GM23338 (cell line): ENCODE data around the gene METRN. TPM values are rescaled to one million over a fixed set of nuclear protein-coding genes. Genes with fewer than 3 reads are reported as not detected.
"Not testable (repeated sequence)": the region's sequence is repeated elsewhere in the genome, so short reads cannot be mapped to it uniquely, and the experiment has no call there.

Experiments used
- ATAC-seq: fragments of 200-7000 bp; cut with Tn5 transposase; 3 replicates; pipeline ENCODE4 v1.9.1; 2020
- DNase-seq: peaks from one replicate; pipeline ENCODE4 v3.0.0-alpha.2; 2015; ENCODE audit warnings: low spot score
- H2AFZ ChIP-seq: fragments of 200-600 bp; sonication (generic); 2 replicates; pipeline ENCODE4 v1.8.0; 2016; ENCODE audit warnings: antibody characterized with exemption, mild to moderate bottlenecking, moderate library complexity
- H3F3A ChIP-seq: fragments of 200-600 bp; sonication (generic); replicated peaks from 2 replicates; pipeline ENCODE4 v1.8.0; 2017; ENCODE audit warnings: antibody characterized with exemption, mixed run types, low read depth
- H3K27ac ChIP-seq: fragments of 200-600 bp; sonication (generic); 2 replicates; pipeline ENCODE4 v1.6.1; 2016; ENCODE audit warnings: low read depth
- H3K27me3 ChIP-seq: fragments of 200-600 bp; sonication (generic); 2 replicates; pipeline ENCODE4 v1.8.0; 2016; ENCODE audit warnings: mild to moderate bottlenecking, mixed run types, moderate library complexity; ENCODE audit not compliant: insufficient read depth
- H3K36me3 ChIP-seq: fragments of 200-600 bp; sonication (generic); 2 replicates; pipeline ENCODE4 v1.8.0; 2016; ENCODE audit warnings: mild to moderate bottlenecking; ENCODE audit not compliant: insufficient read depth
- H3K4me1 ChIP-seq: fragments of 200-600 bp; sonication (generic); 2 replicates; pipeline ENCODE4 v1.8.0; 2016; ENCODE audit warnings: mild to moderate bottlenecking, moderate library complexity; ENCODE audit not compliant: insufficient read depth
- H3K4me2 ChIP-seq: fragments of 200-600 bp; sonication (generic); 2 replicates; pipeline ENCODE4 v1.7.1; 2017; ENCODE audit warnings: mixed run types
- H3K4me3 ChIP-seq: fragments of 200-600 bp; sonication (generic); 2 replicates; pipeline ENCODE4 v1.6.1; 2016; ENCODE audit warnings: mixed run types
- H3K79me2 ChIP-seq: fragments of 200-600 bp; sonication (generic); replicated peaks from 2 replicates; pipeline ENCODE4 v1.8.0; 2017; ENCODE audit warnings: mild to moderate bottlenecking; ENCODE audit not compliant: insufficient read depth
- H3K9me2 ChIP-seq: fragments of 200-600 bp; sonication (generic); 2 replicates; pipeline ENCODE4 v1.8.0; 2017; ENCODE audit not compliant: insufficient read depth
- H4K20me1 ChIP-seq: fragments of 200-600 bp; sonication (generic); replicated peaks from 2 replicates; pipeline ENCODE4 v1.8.0; 2017; ENCODE audit warnings: mild to moderate bottlenecking; ENCODE audit not compliant: insufficient read depth
- H3K27ac Mint-ChIP-seq: 2 replicates; pipeline ENCODE4 v1.8.0; 2020; ENCODE audit warnings: inconsistent platforms, mild to moderate bottlenecking, moderate library complexity, mixed read lengths
- H3K27me3 Mint-ChIP-seq: 3 replicates; pipeline ENCODE4 v1.8.0; 2022; ENCODE audit warnings: low read depth, mild to moderate bottlenecking, moderate library complexity, mixed read lengths, inconsistent platforms; ENCODE audit not compliant: insufficient read depth, poor library complexity
- H3K36me3 Mint-ChIP-seq: 3 replicates; pipeline ENCODE4 v1.8.0; 2021; ENCODE audit warnings: low read depth, mild to moderate bottlenecking, inconsistent platforms, moderate library complexity, mixed read lengths
- H3K4me1 Mint-ChIP-seq: 3 replicates; pipeline ENCODE4 v1.8.0; 2020; ENCODE audit warnings: mild to moderate bottlenecking, inconsistent platforms, mixed read lengths
- H3K4me3 Mint-ChIP-seq: 3 replicates; pipeline ENCODE4 v1.8.0; 2021; ENCODE audit warnings: moderate library complexity, mild to moderate bottlenecking, inconsistent platforms, mixed read lengths
- H3K9me3 Mint-ChIP-seq: 3 replicates; pipeline ENCODE4 v1.8.0; 2020; ENCODE audit warnings: moderate library complexity, mild to moderate bottlenecking, inconsistent platforms, mixed read lengths
- CREB1 ChIP-seq: fragments of 250-450 bp; sonication (Bioruptor Pico); IDR thresholded peaks from 2 replicates; pipeline ENCODE4 v1.5.0; 2020; ENCODE audit warnings: low read depth, mild to moderate bottlenecking, moderate library complexity
- CTCF ChIP-seq, 2 experiments: fragments of 200-600 bp in 1 of 2; sonication (generic) in 1 of 2; conservative IDR thresholded peaks; 2 replicates each; pipeline versions ENCODE4 v1.5.1 to v1.6.1; 2016 to 2017; ENCODE audit warnings: antibody characterized with exemption in 2 of 2, low read depth in 2 of 2, mild to moderate bottlenecking in 2 of 2, moderate library complexity in 1 of 2
- ETS1 ChIP-seq: IDR thresholded peaks from 2 replicates; pipeline ENCODE4 v1.6.1; 2016; ENCODE audit warnings: antibody characterized with exemption
- EZH2phosphoT487 ChIP-seq: fragments of 200-600 bp; sonication (generic); IDR thresholded peaks from one replicate; pipeline ENCODE4 v1.8.1; 2018; ENCODE audit warnings: antibody characterized with exemption; ENCODE audit not compliant: unreplicated experiment
- JUNB ChIP-seq: IDR thresholded peaks from one replicate; pipeline ENCODE4 v1.6.1; 2016; ENCODE audit warnings: antibody characterized with exemption; ENCODE audit not compliant: unreplicated experiment
- NANOG ChIP-seq: IDR thresholded peaks from 2 replicates; pipeline ENCODE4 v1.6.1; 2016; ENCODE audit warnings: antibody characterized with exemption, borderline replicate concordance
- POLR2AphosphoS5 ChIP-seq: IDR thresholded peaks from 2 replicates; pipeline ENCODE4 v1.6.1; 2016; ENCODE audit warnings: antibody characterized with exemption, low read depth
- polyA plus RNA-seq: library from polyadenylated mRNA; unstranded; fragments of >200 nt; fragmentation: Nextera tagmentation; extraction: Ambion mirVana; gene quantifications from 2 replicates; pipeline ENCODE4 v1.2.1, GENCODE V29; 2016
- total RNA-seq: library from RNA; depleted of rRNA; stranded (reverse); fragments of >200 nt; shearing (Covaris generic); gene quantifications from 2 replicates; pipeline ENCODE4 v1.2.3, GENCODE V29; 2014
- TF ChIP-seq, protein P1 (sequence below): fragments of 250-450 bp; sonication (Bioruptor Pico); IDR thresholded peaks from 2 replicates; pipeline ENCODE4 v1.5.0; 2020; ENCODE audit warnings: mild to moderate bottlenecking, moderate library complexity

Gene METRN
- total and polyA plus RNA-seq, 2 experiments from 2014 or later = 18.7 to 33.0 TPM

GRCh38 chr16:691242-691641, 23.7 kb upstream of the METRN start:
- H3K4me3 ChIP-seq, H3K4me2 ChIP-seq, H3K36me3 Mint-ChIP-seq, H3K9me3 Mint-ChIP-seq, H3K9me2 ChIP-seq, H3K4me1 Mint-ChIP-seq, H3K27ac ChIP-seq, DNase-seq, H3K4me1 ChIP-seq, H3K79me2 ChIP-seq, ATAC-seq, H3F3A ChIP-seq, H4K20me1 ChIP-seq, H3K36me3 ChIP-seq, H3K27ac Mint-ChIP-seq, H2AFZ ChIP-seq: not testable (repeated sequence)
- Mint-ChIP-seq H3K27me3 (peaks cover 34% of the 10 kb centered on the region), H3K4me3 (peak overlapping the region; percentile 87; the same call in 1 of the 3 replicates)
- H3K27me3 ChIP-seq = peaks cover 52% of the 10 kb centered on the region

DNA sequence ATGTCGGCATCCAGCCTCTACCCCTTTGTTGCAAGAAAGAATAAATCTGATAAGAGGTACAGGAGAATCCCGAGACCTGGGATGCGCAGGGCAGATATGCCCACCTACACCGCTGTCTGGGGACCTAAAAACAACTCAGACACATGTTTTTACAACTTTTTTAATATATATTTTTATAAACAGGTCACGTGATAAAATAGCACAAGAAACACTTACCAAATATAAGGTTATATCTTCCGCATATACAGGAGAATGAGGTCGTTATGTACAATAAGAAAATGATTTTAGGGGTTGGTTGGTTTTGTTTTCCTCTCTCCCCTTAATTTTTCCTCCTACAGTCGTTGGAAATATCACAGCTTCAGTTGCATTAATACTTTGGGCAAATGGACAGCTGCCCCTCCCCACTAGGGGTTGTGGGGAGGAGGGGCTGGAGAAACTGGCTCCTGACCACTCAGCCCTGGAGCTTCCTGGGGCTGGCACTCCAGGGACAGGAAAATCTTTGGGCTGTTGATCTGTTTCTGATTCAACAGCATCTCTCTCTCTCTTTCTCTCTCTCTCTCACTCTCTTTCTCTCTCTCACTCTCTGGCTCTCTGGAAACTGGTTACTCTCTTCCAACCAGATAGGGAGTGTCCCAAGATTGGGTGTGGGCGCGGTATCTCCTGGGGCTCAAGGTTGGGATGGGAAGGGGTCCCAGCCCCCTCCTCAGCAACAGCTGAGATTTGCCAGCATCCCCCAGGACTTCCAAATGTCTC, 22.4 kb upstream of the METRN start:
- Histone ChIP-seq H3K27ac (no peak overlapping the region), H2AFZ (no peak overlapping the region), H3K9me2 (no peaks in the 10 kb centered on the region), H4K20me1 (no peaks in the 10 kb centered on the region; the same call in 1 of the 2 replicates), H3K4me3 (no peak overlapping the region), H3F3A (0 out of 2 replicates have a peak, but pooled peaks cover 3% of the 10 kb centered on the region), H3K79me2 (no peaks in the 10 kb centered on the region; the same call in 1 of the 2 replicates), H3K36me3 (no peaks in the 10 kb centered on the region), H3K27me3 (peaks cover 57% of the 10 kb centered on the region), H3K4me2 (no peak overlapping the region), H3K4me1 (no peaks in the 10 kb centered on the region; the same call in 1 of the 2 replicates)
- Mint-ChIP-seq H3K27me3 (peaks cover 39% of the 10 kb centered on the region), H3K9me3 (no peaks in the 10 kb centered on the region; the same call in 1 of the 3 replicates), H3K4me3 (peak overlapping the region; percentile 4; the same call in 1 of the 3 replicates), H3K27ac (no peak overlapping the region), H3K36me3 (peaks cover 2% of the 10 kb centered on the region; the same call in 1 of the 3 replicates), H3K4me1 (peaks cover 3% of the 10 kb centered on the region; the same call in 2 of the 3 replicates)
- no peak for DNase-seq
- no peak for ATAC-seq
- TF ChIP-seq ETS1 = no peak
- TF ChIP-seq JUNB = no peak
- no peak for TF ChIP-seq EZH2phosphoT487
- no peak for TF ChIP-seq POLR2AphosphoS5
- TF ChIP-seq CTCF (conservative IDR thresholded peaks at IDR 0.05; ENCODE audit: low read depth in 2 of 2) = no peak
- TF ChIP-seq, protein P1, sequence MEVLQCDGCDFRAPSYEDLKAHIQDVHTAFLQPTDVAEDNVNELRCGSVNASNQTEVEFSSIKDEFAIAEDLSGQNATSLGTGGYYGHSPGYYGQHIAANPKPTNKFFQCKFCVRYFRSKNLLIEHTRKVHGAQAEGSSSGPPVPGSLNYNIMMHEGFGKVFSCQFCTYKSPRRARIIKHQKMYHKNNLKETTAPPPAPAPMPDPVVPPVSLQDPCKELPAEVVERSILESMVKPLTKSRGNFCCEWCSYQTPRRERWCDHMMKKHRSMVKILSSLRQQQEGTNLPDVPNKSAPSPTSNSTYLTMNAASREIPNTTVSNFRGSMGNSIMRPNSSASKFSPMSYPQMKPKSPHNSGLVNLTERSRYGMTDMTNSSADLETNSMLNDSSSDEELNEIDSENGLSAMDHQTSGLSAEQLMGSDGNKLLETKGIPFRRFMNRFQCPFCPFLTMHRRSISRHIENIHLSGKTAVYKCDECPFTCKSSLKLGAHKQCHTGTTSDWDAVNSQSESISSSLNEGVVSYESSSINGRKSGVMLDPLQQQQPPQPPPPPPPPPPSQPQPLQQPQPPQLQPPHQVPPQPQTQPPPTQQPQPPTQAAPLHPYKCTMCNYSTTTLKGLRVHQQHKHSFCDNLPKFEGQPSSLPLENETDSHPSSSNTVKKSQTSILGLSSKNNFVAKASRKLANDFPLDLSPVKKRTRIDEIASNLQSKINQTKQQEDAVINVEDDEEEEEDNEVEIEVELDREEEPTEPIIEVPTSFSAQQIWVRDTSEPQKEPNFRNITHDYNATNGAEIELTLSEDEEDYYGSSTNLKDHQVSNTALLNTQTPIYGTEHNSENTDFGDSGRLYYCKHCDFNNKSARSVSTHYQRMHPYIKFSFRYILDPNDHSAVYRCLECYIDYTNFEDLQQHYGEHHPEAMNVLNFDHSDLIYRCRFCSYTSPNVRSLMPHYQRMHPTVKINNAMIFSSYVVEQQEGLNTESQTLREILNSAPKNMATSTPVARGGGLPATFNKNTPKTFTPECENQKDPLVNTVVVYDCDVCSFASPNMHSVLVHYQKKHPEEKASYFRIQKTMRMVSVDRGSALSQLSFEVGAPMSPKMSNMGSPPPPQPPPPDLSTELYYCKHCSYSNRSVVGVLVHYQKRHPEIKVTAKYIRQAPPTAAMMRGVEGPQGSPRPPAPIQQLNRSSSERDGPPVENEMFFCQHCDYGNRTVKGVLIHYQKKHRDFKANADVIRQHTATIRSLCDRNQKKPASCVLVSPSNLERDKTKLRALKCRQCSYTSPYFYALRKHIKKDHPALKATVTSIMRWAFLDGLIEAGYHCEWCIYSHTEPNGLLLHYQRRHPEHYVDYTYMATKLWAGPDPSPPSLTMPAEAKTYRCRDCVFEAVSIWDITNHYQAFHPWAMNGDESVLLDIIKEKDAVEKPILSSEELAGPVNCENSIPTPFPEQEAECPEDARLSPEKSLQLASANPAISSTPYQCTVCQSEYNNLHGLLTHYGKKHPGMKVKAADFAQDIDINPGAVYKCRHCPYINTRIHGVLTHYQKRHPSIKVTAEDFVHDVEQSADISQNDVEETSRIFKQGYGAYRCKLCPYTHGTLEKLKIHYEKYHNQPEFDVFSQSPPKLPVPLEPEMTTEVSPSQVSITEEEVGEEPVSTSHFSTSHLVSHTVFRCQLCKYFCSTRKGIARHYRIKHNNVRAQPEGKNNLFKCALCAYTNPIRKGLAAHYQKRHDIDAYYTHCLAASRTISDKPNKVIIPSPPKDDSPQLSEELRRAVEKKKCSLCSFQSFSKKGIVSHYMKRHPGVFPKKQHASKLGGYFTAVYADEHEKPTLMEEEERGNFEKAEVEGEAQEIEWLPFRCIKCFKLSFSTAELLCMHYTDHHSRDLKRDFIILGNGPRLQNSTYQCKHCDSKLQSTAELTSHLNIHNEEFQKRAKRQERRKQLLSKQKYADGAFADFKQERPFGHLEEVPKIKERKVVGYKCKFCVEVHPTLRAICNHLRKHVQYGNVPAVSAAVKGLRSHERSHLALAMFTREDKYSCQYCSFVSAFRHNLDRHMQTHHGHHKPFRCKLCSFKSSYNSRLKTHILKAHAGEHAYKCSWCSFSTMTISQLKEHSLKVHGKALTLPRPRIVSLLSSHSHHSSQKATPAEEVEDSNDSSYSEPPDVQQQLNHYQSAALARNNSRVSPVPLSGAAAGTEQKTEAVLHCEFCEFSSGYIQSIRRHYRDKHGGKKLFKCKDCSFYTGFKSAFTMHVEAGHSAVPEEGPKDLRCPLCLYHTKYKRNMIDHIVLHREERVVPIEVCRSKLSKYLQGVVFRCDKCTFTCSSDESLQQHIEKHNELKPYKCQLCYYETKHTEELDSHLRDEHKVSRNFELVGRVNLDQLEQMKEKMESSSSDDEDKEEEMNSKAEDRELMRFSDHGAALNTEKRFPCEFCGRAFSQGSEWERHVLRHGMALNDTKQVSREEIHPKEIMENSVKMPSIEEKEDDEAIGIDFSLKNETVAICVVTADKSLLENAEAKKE (CRISPR knock-in tag) = no peak
- no peak for TF ChIP-seq NANOG
- TF ChIP-seq CREB1 = no peak
